ENCODE measurements around the gene ALPL. TPM values are rescaled to one million over a fixed set of nuclear protein-coding genes. Genes with fewer than 3 reads are reported as not detected.

Gene ALPL
- total RNA-seq, 1 experiment from 2014 or later = 4.8 TPM

- TF ChIP-seq, protein P1, sequence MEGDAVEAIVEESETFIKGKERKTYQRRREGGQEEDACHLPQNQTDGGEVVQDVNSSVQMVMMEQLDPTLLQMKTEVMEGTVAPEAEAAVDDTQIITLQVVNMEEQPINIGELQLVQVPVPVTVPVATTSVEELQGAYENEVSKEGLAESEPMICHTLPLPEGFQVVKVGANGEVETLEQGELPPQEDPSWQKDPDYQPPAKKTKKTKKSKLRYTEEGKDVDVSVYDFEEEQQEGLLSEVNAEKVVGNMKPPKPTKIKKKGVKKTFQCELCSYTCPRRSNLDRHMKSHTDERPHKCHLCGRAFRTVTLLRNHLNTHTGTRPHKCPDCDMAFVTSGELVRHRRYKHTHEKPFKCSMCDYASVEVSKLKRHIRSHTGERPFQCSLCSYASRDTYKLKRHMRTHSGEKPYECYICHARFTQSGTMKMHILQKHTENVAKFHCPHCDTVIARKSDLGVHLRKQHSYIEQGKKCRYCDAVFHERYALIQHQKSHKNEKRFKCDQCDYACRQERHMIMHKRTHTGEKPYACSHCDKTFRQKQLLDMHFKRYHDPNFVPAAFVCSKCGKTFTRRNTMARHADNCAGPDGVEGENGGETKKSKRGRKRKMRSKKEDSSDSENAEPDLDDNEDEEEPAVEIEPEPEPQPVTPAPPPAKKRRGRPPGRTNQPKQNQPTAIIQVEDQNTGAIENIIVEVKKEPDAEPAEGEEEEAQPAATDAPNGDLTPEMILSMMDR (conservative IDR thresholded peaks at IDR 0.05; ENCODE audit: low read depth, low read length) = no peak
- TF ChIP-seq EZH2 (IDR thresholded peaks at IDR 0.05; ENCODE audit: borderline replicate concordance, low read depth, low read length, poor library complexity, severe bottlenecking) = no peak
- intact Hi-C loops (cut with micrococcal nuclease; ENCODE audit: unreplicated experiment) = no loop called here
- Histone ChIP-seq H3K4me3 (ENCODE audit: low read depth, low read length, poor library complexity, severe bottlenecking) (no peak overlapping the region), H3K36me3 (ENCODE audit: insufficient read depth, low read length, poor library complexity, severe bottlenecking) (peaks cover 6% of the 10 kb centered on the region), H3K4me1 (ENCODE audit: insufficient read depth, low read length, poor library complexity, severe bottlenecking) (peaks cover 41% of the 10 kb centered on the region), H3K9me3 (ENCODE audit: low read depth, low read length, poor library complexity, severe bottlenecking) (no peaks in the 10 kb centered on the region), H3K27ac (ENCODE audit: low read depth, low read length, poor library complexity, severe bottlenecking) (no peak overlapping the region), H3K27me3 (replicated peaks; ENCODE audit: insufficient read depth, low read depth, low read length, poor library complexity) (no peaks in the 10 kb centered on the region)
- ChIA-PET CTCF (no interaction called here), POLR2A (ENCODE audit: low non-redundant PET) (no interaction called here)
- no peak for DNase-seq (ENCODE audit: low spot score)
- no TSS peak for BruUV-seq (replicated peaks)
These were observed 116.4 kb downstream of the ALPL start for GRCh38 chr1:21625390-21626190.

- DNase-seq (ENCODE audit: low spot score) = no peak
- intact Hi-C loops (cut with micrococcal nuclease; ENCODE audit: unreplicated experiment) = no loop called here
- Histone ChIP-seq H3K27me3 (replicated peaks; ENCODE audit: insufficient read depth, low read depth, low read length, poor library complexity) (no peaks in the 10 kb centered on the region), H3K9me3 (ENCODE audit: low read depth, low read length, poor library complexity, severe bottlenecking) (no peaks in the 10 kb centered on the region), H3K4me1 (ENCODE audit: insufficient read depth, low read length, poor library complexity, severe bottlenecking) (peaks cover 43% of the 10 kb centered on the region), H3K27ac (ENCODE audit: low read depth, low read length, poor library complexity, severe bottlenecking) (no peak overlapping the region), H3K4me3 (ENCODE audit: low read depth, low read length, poor library complexity, severe bottlenecking) (no peak overlapping the region), H3K36me3 (ENCODE audit: insufficient read depth, low read length, poor library complexity, severe bottlenecking) (peaks cover 6% of the 10 kb centered on the region)
- BruUV-seq (replicated peaks) = no TSS peak
- ChIA-PET POLR2A (ENCODE audit: low non-redundant PET) (no interaction called here), CTCF (interaction anchor here (0.6 to 0.8 kb wide), 2 partner anchors 17 to 21 kb away, joined by 4 to 5 read pairs; no protein-coding TSS in a partner anchor)
- TF ChIP-seq, protein P1 (conservative IDR thresholded peaks at IDR 0.05; ENCODE audit: low read depth, low read length) = no peak
- no peak for TF ChIP-seq EZH2 (IDR thresholded peaks at IDR 0.05; ENCODE audit: borderline replicate concordance, low read depth, low read length, poor library complexity, severe bottlenecking)
These were observed 117.7 kb downstream of the ALPL start for GRCh38 chr1:21626921-21627339.

Other genes with a start within 250 kb of the ALPL start
- 31.5 and 37.7 TPM in 2 replicates for gene ECE1, start 219.0 kb upstream of the ALPL start, total RNA-seq (2021)
- 12.9 and 15.3 TPM in 2 replicates for gene NBPF3, start 69.3 kb upstream of the ALPL start, total RNA-seq (2021)
- gene RAP1GAP, start 159.9 kb downstream of the ALPL start, total RNA-seq (2021) = 37.7 and 40.3 TPM in 2 replicates